ENCODE results near the gene GGPS1. TPM values are rescaled to one million over a fixed set of nuclear protein-coding genes. Genes with fewer than 3 reads are reported as not detected.

GGPS1 gene
- total RNA-seq, 4 donors from 2014 or later = 21.7 to 32.5 (median 28.9) TPM

DNA sequence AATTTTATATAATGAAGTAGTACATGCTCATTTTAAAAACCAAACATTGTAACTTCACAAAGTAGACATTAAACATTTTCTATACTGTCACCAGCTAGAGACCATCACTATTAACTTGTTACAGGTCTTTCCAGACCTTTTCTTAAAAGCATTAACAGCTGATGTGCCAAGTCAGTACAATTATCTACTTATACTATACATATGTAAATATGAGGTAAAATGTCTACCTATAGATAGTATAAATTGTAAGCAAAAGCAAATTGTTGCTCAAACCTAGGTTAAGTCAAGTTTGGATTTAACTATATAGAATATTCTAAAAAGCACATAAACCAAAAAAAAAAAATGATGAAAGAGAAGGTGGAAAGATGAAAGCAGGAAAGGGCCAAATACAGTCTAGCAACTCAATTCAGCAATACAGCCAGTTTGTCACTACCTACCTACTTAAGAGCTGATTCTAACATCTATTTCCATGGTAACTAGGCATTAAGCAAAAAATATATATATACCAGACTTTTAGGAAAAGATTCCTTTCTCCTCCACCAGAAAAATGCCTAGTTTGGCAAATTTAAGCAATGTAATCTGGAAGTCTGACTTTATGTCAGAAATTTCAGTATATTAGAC lies 34.9 kb upstream of the GGPS1 start:
- no peak for DNase-seq (ENCODE audit: low spot score in 2 of 2)
- H3K4me3 ChIP-seq (ENCODE audit: low read depth, poor library complexity, severe bottlenecking) = no peak overlapping the region
- intact Hi-C loops (cut with DNase I; ENCODE audit: low total_unique reads) = no loop called here
- TF ChIP-seq POLR2A (IDR thresholded peaks at IDR 0.05) = no peak
- TF ChIP-seq, protein P1, sequence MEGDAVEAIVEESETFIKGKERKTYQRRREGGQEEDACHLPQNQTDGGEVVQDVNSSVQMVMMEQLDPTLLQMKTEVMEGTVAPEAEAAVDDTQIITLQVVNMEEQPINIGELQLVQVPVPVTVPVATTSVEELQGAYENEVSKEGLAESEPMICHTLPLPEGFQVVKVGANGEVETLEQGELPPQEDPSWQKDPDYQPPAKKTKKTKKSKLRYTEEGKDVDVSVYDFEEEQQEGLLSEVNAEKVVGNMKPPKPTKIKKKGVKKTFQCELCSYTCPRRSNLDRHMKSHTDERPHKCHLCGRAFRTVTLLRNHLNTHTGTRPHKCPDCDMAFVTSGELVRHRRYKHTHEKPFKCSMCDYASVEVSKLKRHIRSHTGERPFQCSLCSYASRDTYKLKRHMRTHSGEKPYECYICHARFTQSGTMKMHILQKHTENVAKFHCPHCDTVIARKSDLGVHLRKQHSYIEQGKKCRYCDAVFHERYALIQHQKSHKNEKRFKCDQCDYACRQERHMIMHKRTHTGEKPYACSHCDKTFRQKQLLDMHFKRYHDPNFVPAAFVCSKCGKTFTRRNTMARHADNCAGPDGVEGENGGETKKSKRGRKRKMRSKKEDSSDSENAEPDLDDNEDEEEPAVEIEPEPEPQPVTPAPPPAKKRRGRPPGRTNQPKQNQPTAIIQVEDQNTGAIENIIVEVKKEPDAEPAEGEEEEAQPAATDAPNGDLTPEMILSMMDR (IDR thresholded peaks at IDR 0.05) = no peak

DNA sequence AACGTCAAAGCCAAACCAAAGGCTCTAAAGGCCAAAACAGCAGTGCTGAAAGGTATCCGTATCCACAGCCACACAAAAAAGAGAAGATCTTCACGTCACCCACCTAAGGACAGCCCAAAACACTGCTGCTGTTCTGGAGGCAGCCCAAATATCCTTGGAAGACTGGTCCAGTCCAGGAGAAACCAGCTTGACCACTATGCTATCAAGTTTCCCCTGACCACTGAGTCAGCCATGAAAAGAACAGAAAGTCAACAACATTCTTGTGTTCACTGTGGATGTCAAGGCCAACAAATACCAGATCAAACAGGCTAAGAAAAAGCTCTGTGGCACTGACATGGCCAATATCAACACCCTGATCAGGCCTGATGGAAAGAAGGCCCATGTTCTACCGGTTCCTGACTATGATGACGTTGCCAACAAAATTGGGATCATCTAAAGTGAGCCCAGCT lies 32.4 kb upstream of the GGPS1 start:
- no peak for DNase-seq (ENCODE audit: low spot score in 2 of 2)
- no peak overlapping the region for H3K4me3 ChIP-seq (ENCODE audit: low read depth, poor library complexity, severe bottlenecking)
- TF ChIP-seq, protein P1 (IDR thresholded peaks at IDR 0.05) = no peak
- no peak for TF ChIP-seq POLR2A (IDR thresholded peaks at IDR 0.05)
- 81 to 82% methylated on average over 5 of the region's 5 CpGs for WGBS, 2 donors
- intact Hi-C loops (cut with DNase I; ENCODE audit: low total_unique reads) = no loop called here

DNA sequence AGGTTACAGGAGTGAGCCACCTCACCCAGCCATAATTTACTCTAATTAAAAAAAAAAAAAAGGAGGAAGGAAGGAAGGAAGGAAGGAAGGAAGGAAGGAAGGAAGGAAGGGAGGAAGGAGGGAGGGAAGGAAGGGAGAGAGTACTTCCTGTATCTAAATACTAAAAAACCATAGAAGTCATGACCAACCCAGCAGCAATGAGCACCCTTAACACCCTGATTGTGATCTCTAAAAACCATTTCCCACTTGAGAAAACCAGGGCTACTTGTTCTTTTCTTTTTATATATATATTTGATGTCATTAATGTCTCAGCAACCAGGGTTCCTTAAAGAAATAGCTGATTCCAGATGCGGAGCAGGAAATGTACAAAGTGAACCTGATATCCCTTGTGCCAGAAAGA lies 31.6 kb upstream of the GGPS1 start:
- intact Hi-C loops (cut with DNase I; ENCODE audit: low total_unique reads) = no loop called here

DNA sequence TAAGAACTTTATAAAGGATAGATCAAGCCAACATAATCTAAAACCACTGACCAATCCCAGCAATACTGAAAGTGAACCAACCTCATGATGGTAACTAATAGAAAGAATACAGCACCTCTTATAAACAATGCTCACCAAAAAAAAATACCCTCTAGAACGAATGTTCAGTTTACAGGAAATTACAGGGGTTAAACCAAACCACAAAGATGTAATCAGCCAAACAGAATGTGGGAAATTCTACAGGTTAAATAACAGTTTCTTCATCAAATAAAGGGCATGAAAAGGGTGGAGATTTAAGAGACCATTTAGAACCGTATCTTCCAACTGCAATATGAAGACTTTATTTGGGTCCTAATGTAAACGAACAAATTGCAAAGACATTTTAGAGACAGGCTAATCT lies 30.8 kb upstream of the GGPS1 start:
- DNase-seq (ENCODE audit: low spot score in 2 of 2) = no peak
- intact Hi-C loops (cut with DNase I; ENCODE audit: low total_unique reads) = no loop called here
- H3K4me3 ChIP-seq (ENCODE audit: low read depth, poor library complexity, severe bottlenecking) = no peak overlapping the region
- WGBS, 2 donors = 67 to 74% methylated on average over 3 of the region's 3 CpGs
- no peak for TF ChIP-seq POLR2A (IDR thresholded peaks at IDR 0.05)
- TF ChIP-seq, protein P1 (IDR thresholded peaks at IDR 0.05) = no peak

More for the DNA sequence above, 31.6 kb upstream of the GGPS1 start:
- TF ChIP-seq POLR2A (IDR thresholded peaks at IDR 0.05) = no peak
- TF ChIP-seq, protein P1 (IDR thresholded peaks at IDR 0.05) = no peak
- H3K4me3 ChIP-seq (ENCODE audit: low read depth, poor library complexity, severe bottlenecking) = no peak overlapping the region
- 95 to 100% methylated on average over 1 of the region's 1 CpG for WGBS, 2 donors
- DNase-seq (ENCODE audit: low spot score in 2 of 2) = no peak

DNA sequence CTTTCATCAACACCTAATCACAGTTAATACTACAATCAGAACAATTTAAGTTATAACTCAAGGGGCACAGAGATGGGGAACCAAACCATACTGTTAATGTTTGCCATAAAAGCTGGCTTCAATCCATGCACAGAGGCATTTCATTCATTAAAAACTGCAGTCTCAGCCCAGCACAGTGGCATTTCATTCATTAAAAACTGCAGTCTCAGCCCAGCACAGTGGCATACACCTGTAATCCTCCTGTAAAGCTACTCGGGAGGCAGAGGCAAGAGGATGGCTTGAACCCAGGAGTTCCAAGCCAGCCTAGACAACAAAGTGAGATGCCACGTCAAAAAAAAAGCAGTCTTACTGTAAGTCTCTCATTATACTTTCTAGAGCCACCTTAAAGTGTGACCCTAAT lies 29.6 kb upstream of the GGPS1 start:
- no peak overlapping the region for H3K4me3 ChIP-seq (ENCODE audit: low read depth, poor library complexity, severe bottlenecking)
- WGBS, 2 donors = 51 to 62% methylated on average over 2 of the region's 2 CpGs
- no peak for DNase-seq (ENCODE audit: low spot score in 2 of 2)

More for the DNA sequence above, 29.6 kb upstream of the GGPS1 start:
- TF ChIP-seq, protein P1 (IDR thresholded peaks at IDR 0.05) = no peak
- no peak for TF ChIP-seq POLR2A (IDR thresholded peaks at IDR 0.05)
- intact Hi-C loops (cut with DNase I; ENCODE audit: low total_unique reads) = no loop called here

All from lower leg skin (tissue), 4 donors.